ENCODE results near the gene RASGEF1C.

Gene RASGEF1C

GRCh38 chr5:180103487-180104167, 105.4 kb downstream of the RASGEF1C start:
- peaks cover 0 to 7% of the 10 kb centered on the region in 2 donors for H3K9me3 ChIP-seq (ENCODE audit: control insufficient read depth in 2 of 2, low read length in 2 of 2)
- H3K36me3 ChIP-seq (ENCODE audit: control insufficient read depth in 2 of 2, insufficient read depth in 2 of 2, low read length in 2 of 2): no peaks in the 10 kb centered on the region
- H3K9ac ChIP-seq (ENCODE audit: low read length in 2 of 2): no peak overlapping the region
- no peak overlapping the region for H3K4me3 ChIP-seq (ENCODE audit: low read length in 2 of 2)
- H3K4me1 ChIP-seq (ENCODE audit: control insufficient read depth, insufficient read depth, low read length): no peaks in the 10 kb centered on the region
- peaks cover 0 to 3% of the 10 kb centered on the region in 2 donors for H3K27me3 ChIP-seq (ENCODE audit: control insufficient read depth in 1 of 2, insufficient read depth in 2 of 2, low read length in 2 of 2)
- no peak overlapping the region for H3K27ac ChIP-seq (ENCODE audit: low read length)

DNA sequence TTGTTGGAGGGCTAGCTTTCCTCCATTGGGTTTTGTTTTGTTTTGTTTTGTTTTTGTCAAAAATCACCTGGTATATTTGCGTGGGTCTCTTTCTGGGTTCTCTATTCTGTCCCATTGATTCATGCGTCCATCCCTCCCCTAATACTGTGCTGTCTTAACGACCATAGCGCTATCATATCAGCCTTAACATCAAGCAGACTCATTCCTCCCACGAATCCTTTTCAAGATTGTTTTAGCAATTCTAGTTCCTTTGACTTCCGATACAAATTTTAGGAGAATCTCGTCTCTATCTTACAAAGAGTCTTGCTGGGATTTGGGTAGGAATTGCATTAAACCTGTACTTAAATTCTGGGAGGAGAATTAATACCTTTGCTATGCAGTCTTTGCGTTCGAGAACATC, 106.4 kb downstream of the RASGEF1C start:
- no peak overlapping the region for H3K9ac ChIP-seq (ENCODE audit: low read length in 2 of 2)
- no peaks in the 10 kb centered on the region for H3K36me3 ChIP-seq (ENCODE audit: control insufficient read depth in 2 of 2, insufficient read depth in 2 of 2, low read length in 2 of 2)
- H3K27ac ChIP-seq (ENCODE audit: low read length): no peak overlapping the region
- H3K9me3 ChIP-seq (ENCODE audit: control insufficient read depth in 2 of 2, low read length in 2 of 2): peaks cover 0 to 5% of the 10 kb centered on the region in 2 donors
- no peaks in the 10 kb centered on the region for H3K4me1 ChIP-seq (ENCODE audit: control insufficient read depth, insufficient read depth, low read length)
- no peak overlapping the region for H3K4me3 ChIP-seq (ENCODE audit: low read length in 2 of 2)
- peaks cover 0 to 3% of the 10 kb centered on the region in 2 donors for H3K27me3 ChIP-seq (ENCODE audit: control insufficient read depth in 1 of 2, insufficient read depth in 2 of 2, low read length in 2 of 2)

DNA sequence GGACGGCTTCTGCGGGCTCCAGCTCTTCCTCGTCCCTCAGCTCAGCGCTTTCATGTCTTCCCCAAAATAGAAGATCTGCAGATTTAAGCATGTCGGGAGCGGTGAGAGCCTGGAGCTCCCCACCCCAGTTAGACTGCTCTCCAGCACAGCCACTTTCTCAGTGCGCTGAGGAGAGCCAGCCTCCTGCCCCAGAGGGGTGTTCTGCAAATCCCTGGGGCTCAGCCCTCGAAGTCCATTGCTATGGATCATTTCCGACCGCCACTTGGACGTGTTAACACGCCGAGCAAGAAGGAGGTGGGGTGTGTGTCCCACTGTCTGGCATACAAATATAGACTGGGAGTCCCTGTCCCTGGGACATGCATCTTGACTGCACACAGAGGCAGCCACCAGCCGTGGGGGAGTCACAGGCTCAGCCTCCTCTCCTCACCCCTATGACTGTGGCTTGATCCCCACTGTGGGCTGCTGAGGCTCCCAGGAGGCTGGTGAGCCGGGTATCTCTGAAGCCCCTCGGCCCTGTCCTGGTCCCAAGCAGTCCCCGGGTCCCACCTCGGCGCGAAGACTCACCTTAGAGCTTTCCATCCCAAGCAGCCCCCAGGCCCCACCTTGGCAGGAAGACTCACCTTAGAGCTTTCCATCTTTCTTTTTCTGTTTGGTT, 107.4 kb downstream of the RASGEF1C start:
- Histone ChIP-seq H3K27ac (ENCODE audit: low read length) (no peak overlapping the region), H3K36me3 (ENCODE audit: control insufficient read depth in 2 of 2, insufficient read depth in 2 of 2, low read length in 2 of 2) (no peaks in the 10 kb centered on the region), H3K27me3 (ENCODE audit: control insufficient read depth in 1 of 2, insufficient read depth in 2 of 2, low read length in 2 of 2) (peaks cover 0 to 6% of the 10 kb centered on the region in 2 donors), H3K9me3 (ENCODE audit: control insufficient read depth in 2 of 2, low read length in 2 of 2) (peaks cover 0 to 2% of the 10 kb centered on the region in 2 donors), H3K9ac (ENCODE audit: low read length in 2 of 2) (no peak overlapping the region), H3K4me3 (ENCODE audit: low read length in 2 of 2) (no peak overlapping the region), H3K4me1 (ENCODE audit: control insufficient read depth, insufficient read depth, low read length) (no peaks in the 10 kb centered on the region)

DNA sequence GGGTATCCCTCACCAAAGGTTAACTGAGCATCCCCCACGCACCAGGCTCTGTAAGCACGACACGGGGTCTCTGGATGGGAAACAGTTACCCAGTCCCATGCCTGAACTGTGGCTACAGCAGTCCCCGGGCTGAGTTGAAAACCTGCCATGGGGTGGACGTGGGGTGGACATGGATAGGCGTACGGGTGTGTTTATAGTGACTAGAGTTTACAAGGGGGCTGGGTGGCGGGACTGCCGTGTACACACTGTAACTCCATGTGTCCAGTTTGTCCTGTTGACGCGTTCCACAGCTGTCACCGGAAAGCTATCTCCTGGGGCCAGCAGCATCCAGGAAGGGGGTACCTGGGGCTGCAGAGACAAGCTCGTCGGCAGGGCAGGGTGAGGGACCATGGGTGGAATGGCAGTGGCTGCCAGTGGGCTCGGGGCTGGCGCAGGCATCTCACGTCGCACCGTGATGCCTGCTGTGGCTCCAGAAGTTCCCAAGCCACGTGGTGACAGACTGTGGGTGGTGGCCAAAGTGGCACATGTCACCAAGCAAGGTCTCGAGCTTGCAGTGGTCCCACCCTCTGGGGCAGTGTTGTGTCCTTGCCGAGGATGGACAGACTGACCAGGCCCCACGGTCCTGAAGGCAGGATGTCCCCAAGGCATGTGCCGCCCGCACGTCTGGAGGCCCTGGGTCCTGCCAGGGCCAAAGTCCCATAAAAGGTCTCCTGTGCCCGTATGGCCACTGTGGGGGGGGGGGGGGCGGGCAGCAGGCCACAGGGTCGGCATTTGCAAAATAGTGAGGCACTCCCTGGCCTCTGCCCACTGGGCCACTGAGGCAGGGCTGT, 108.2 kb downstream of the RASGEF1C start:
- peaks cover 0 to 6% of the 10 kb centered on the region in 2 donors for H3K27me3 ChIP-seq (ENCODE audit: control insufficient read depth in 1 of 2, insufficient read depth in 2 of 2, low read length in 2 of 2)

GRCh38 chr5:180099733-180100611, 109.0 kb downstream of the RASGEF1C start:
- no peak overlapping the region for H3K9ac ChIP-seq (ENCODE audit: low read length in 2 of 2)
- no peaks in the 10 kb centered on the region for H3K9me3 ChIP-seq (ENCODE audit: control insufficient read depth in 2 of 2, low read length in 2 of 2)

More for the DNA sequence above, 108.2 kb downstream of the RASGEF1C start:
- H3K27ac ChIP-seq (ENCODE audit: low read length): no peak overlapping the region
- no peak overlapping the region for H3K4me3 ChIP-seq (ENCODE audit: low read length in 2 of 2)
- H3K36me3 ChIP-seq (ENCODE audit: control insufficient read depth in 2 of 2, insufficient read depth in 2 of 2, low read length in 2 of 2): no peaks in the 10 kb centered on the region
- no peak overlapping the region for H3K9ac ChIP-seq (ENCODE audit: low read length in 2 of 2)
- H3K9me3 ChIP-seq (ENCODE audit: control insufficient read depth in 2 of 2, low read length in 2 of 2): no peaks in the 10 kb centered on the region
- no peaks in the 10 kb centered on the region for H3K4me1 ChIP-seq (ENCODE audit: control insufficient read depth, insufficient read depth, low read length)

GRCh38 chr5:180098991-180099732, 109.8 kb downstream of the RASGEF1C start:
- H3K4me1 ChIP-seq (ENCODE audit: control insufficient read depth, insufficient read depth, low read length): no peaks in the 10 kb centered on the region

More at GRCh38 chr5:180099733-180100611, 109.0 kb downstream of the RASGEF1C start:
- Histone ChIP-seq H3K4me3 (ENCODE audit: low read length in 2 of 2) (no peak overlapping the region), H3K27ac (ENCODE audit: low read length) (no peak overlapping the region), H3K4me1 (ENCODE audit: control insufficient read depth, insufficient read depth, low read length) (no peaks in the 10 kb centered on the region), H3K36me3 (ENCODE audit: control insufficient read depth in 2 of 2, insufficient read depth in 2 of 2, low read length in 2 of 2) (no peaks in the 10 kb centered on the region), H3K27me3 (ENCODE audit: control insufficient read depth in 1 of 2, insufficient read depth in 2 of 2, low read length in 2 of 2) (peaks cover 0 to 6% of the 10 kb centered on the region in 2 donors)

GRCh38 chr5:180098526-180098925, 110.5 kb downstream of the RASGEF1C start:
- no peaks in the 10 kb centered on the region for H3K36me3 ChIP-seq (ENCODE audit: control insufficient read depth in 2 of 2, insufficient read depth in 2 of 2, low read length in 2 of 2)
- H3K9ac ChIP-seq (ENCODE audit: low read length in 2 of 2): no peak overlapping the region
- H3K27me3 ChIP-seq (ENCODE audit: control insufficient read depth in 1 of 2, insufficient read depth in 2 of 2, low read length in 2 of 2): peaks cover 0 to 6% of the 10 kb centered on the region in 2 donors
- no peak overlapping the region for H3K27ac ChIP-seq (ENCODE audit: low read length)
- H3K4me3 ChIP-seq (ENCODE audit: low read length in 2 of 2): no peak overlapping the region
- H3K9me3 ChIP-seq (ENCODE audit: control insufficient read depth in 2 of 2, low read length in 2 of 2): no peaks in the 10 kb centered on the region
- H3K4me1 ChIP-seq (ENCODE audit: control insufficient read depth, insufficient read depth, low read length): no peaks in the 10 kb centered on the region

More at GRCh38 chr5:180098991-180099732, 109.8 kb downstream of the RASGEF1C start:
- Histone ChIP-seq H3K9ac (ENCODE audit: low read length in 2 of 2) (no peak overlapping the region), H3K27me3 (ENCODE audit: control insufficient read depth in 1 of 2, insufficient read depth in 2 of 2, low read length in 2 of 2) (peaks cover 0 to 6% of the 10 kb centered on the region in 2 donors), H3K4me3 (ENCODE audit: low read length in 2 of 2) (no peak overlapping the region), H3K36me3 (ENCODE audit: control insufficient read depth in 2 of 2, insufficient read depth in 2 of 2, low read length in 2 of 2) (no peaks in the 10 kb centered on the region), H3K9me3 (ENCODE audit: control insufficient read depth in 2 of 2, low read length in 2 of 2) (no peaks in the 10 kb centered on the region), H3K27ac (ENCODE audit: low read length) (no peak overlapping the region)

DNA sequence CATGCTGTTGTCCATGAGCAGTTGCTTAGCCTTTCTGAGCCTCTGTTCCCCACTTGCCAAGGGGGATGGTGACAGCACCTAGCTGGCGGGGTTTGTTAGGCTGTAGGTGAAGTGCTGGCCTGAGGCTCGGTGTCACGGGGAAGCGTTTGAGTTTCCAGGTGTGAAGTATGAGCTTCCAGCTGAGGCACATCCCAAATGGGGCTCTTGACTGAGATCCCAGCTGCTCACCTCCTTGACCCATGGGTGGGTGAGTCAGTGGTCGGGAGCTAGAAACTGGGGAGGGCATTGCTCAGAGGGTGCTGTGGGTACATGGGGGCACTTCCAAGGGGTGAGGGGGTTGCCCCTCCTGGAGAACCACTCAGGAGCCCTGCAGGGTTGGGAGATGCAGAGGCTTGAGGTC, 111.1 kb downstream of the RASGEF1C start:
- Histone ChIP-seq H3K9ac (ENCODE audit: low read length in 2 of 2) (no peak overlapping the region), H3K4me3 (ENCODE audit: low read length in 2 of 2) (no peak overlapping the region), H3K27me3 (ENCODE audit: control insufficient read depth in 1 of 2, insufficient read depth in 2 of 2, low read length in 2 of 2) (peaks cover 0 to 6% of the 10 kb centered on the region in 2 donors), H3K27ac (ENCODE audit: low read length) (no peak overlapping the region), H3K4me1 (ENCODE audit: control insufficient read depth, insufficient read depth, low read length) (no peaks in the 10 kb centered on the region), H3K36me3 (ENCODE audit: control insufficient read depth in 2 of 2, insufficient read depth in 2 of 2, low read length in 2 of 2) (no peaks in the 10 kb centered on the region), H3K9me3 (ENCODE audit: control insufficient read depth in 2 of 2, low read length in 2 of 2) (no peaks in the 10 kb centered on the region)

- Histone ChIP-seq H3K27ac (ENCODE audit: low read length) (no peak overlapping the region), H3K4me1 (ENCODE audit: control insufficient read depth, insufficient read depth, low read length) (no peaks in the 10 kb centered on the region), H3K27me3 (ENCODE audit: control insufficient read depth in 1 of 2, insufficient read depth in 2 of 2, low read length in 2 of 2) (peaks cover 0 to 6% of the 10 kb centered on the region in 2 donors), H3K4me3 (ENCODE audit: low read length in 2 of 2) (no peak overlapping the region), H3K9ac (ENCODE audit: low read length in 2 of 2) (no peak overlapping the region), H3K36me3 (ENCODE audit: control insufficient read depth in 2 of 2, insufficient read depth in 2 of 2, low read length in 2 of 2) (no peaks in the 10 kb centered on the region), H3K9me3 (ENCODE audit: control insufficient read depth in 2 of 2, low read length in 2 of 2) (no peaks in the 10 kb centered on the region)
These were observed 111.7 kb downstream of the RASGEF1C start for GRCh38 chr5:180097163-180097894.

All from stomach smooth muscle (tissue), 2 donors.